Tibial nerve (tissue), 4 donors: ENCODE measurements around the gene MPP4. TPM values are rescaled to one million over a fixed set of nuclear protein-coding genes. Genes with fewer than 3 reads are reported as not detected.

ENCODE experiments used
- DNase-seq, 2 donors: peaks; one replicate each; pipeline ENCODE4 v3.0.0-alpha.2; 2019; ENCODE audit warnings: low spot score in 2 of 2
- H3K27ac ChIP-seq, 4 donors: fragments of 200-600 bp; sonication (generic) in 3 of 4; one replicate each; pipeline ENCODE4 v1.5.1; 2017 to 2019; ENCODE audit warnings: mild to moderate bottlenecking in 1 of 4
- H3K27me3 ChIP-seq, 2 donors: fragments of 200-600 bp; sonication (generic) in 1 of 2; one replicate each; pipeline versions ENCODE4 v1.5.1 to v1.6.0; 2017 to 2019
- H3K36me3 ChIP-seq, 3 donors: fragments of 200-600 bp; sonication (generic); one replicate each; pipeline ENCODE4 v1.5.1; 2018 to 2019
- H3K4me1 ChIP-seq, 4 donors: fragments of 200-600 bp; sonication (generic) in 3 of 4; one replicate each; pipeline ENCODE4 v1.5.1; 2017 to 2019
- H3K4me3 ChIP-seq, 4 donors: fragments of 200-600 bp; sonication (generic) in 3 of 4; one replicate each; pipeline ENCODE4 v1.5.1; 2017 to 2019; ENCODE audit warnings: mild to moderate bottlenecking in 1 of 4, moderate library complexity in 1 of 4
- H3K9me3 ChIP-seq, 4 donors: fragments of 200-600 bp; sonication (generic) in 3 of 4; one replicate each; pipeline ENCODE4 v1.5.1; 2017 to 2019
- EP300 ChIP-seq, 2 donors: sonication (generic); formaldehyde crosslinking; IDR thresholded peaks; one replicate each; pipeline ENCODE4 v1.6.1; 2017; ENCODE audit warnings: antibody characterized with exemption in 2 of 2, mild to moderate bottlenecking in 1 of 2
- POLR2A ChIP-seq, 2 donors: fragments of 450-650 bp; IDR thresholded peaks; one replicate each; pipeline ENCODE4 v1.6.1; 2017; ENCODE audit warnings: antibody characterized with exemption in 2 of 2, mild to moderate bottlenecking in 2 of 2, moderate library complexity in 2 of 2
- WGBS, 2 donors: methylation state at CpG; one replicate each; pipeline ENCODE4 v1.1.5; 2018; 5-methylcytosine and 5-hydroxymethylcytosine counted together
- total RNA-seq, 4 donors: library from RNA; depleted of rRNA; stranded (reverse); fragments of >200 nt; gene quantifications; one replicate each; pipeline ENCODE4 v1.1.0, GENCODE V29; 2016
- TF ChIP-seq, protein P1 (sequence below), 5 experiments: fragments of 200-600 bp in 3 of 5; fragments of 450-650 bp in 2 of 5; sonication (generic) in 3 of 5; IDR thresholded peaks; one replicate each; pipeline ENCODE4 v1.5.1; 2016 to 2019; ENCODE audit warnings: antibody characterized with exemption in 5 of 5, mild to moderate bottlenecking in 3 of 5, moderate library complexity in 2 of 5

MPP4 gene
- total RNA-seq, 4 donors from 2014 or later: 0.22 to 0.60 TPM; not detected in 2

DNA sequence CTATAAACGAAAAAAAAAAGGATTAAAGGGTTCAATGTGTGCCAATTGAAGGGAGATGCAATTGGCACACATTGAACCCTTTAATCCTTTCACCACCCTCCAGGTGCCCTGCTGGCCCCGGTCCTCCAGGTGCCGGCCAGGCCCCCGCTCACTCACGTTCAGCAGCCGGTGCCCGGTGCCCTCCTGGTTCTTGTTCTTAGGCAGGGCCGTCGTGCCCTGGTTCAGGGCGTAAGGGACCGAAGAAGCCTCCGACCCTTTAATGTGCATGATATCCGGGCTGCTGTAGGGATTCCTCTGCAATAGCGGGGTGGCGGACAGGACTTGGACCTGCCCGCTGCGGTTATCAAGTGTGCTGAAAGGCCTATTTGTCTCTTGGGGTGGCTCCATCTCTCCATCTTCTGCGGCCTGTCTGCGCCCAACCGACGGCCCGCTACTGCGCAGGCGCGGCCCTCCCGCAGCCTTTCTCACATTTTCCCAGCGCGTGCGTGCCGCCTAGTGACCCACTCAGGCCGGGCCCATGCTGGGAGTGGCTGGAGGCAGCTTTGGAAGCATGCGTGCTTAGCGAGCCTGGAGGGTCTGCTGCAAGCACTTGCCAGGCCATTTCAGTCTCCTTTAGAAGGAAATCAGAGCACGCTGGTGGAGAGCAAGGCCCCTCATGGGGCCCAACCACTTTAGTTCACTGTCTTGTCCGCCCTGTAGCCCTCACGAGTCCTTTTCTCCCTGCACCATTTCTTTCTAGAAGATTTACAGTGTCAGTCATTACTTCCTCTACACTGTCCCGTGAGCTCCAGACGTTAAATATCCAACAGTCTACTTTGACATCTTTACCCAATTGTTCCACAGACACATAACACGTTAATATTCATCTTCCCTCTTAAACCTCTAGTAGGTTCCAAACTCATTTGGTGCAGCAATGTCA is 79.4 kb downstream of the MPP4 start:
- peaks cover 0 to 6% (median 0%) of the 10 kb centered on the region in 4 donors for H3K4me1 ChIP-seq
- no peaks in the 10 kb centered on the region for H3K27me3 ChIP-seq
- H3K27ac ChIP-seq: no peak overlapping the region
- peaks cover 0 to 19% (median 0%) of the 10 kb centered on the region in 3 donors for H3K36me3 ChIP-seq
- peak overlapping the region in 1 of 4 donors; percentile 19 for H3K4me3 ChIP-seq
- H3K9me3 ChIP-seq: no peaks in the 10 kb centered on the region
- DNase-seq: peak; percentile 39 to 46
- TF ChIP-seq EP300 (IDR thresholded peaks at IDR 0.05) (peak in 1 of 2 donors; percentile 8), POLR2A (IDR thresholded peaks at IDR 0.05) (no peak)
- TF ChIP-seq, protein P1, sequence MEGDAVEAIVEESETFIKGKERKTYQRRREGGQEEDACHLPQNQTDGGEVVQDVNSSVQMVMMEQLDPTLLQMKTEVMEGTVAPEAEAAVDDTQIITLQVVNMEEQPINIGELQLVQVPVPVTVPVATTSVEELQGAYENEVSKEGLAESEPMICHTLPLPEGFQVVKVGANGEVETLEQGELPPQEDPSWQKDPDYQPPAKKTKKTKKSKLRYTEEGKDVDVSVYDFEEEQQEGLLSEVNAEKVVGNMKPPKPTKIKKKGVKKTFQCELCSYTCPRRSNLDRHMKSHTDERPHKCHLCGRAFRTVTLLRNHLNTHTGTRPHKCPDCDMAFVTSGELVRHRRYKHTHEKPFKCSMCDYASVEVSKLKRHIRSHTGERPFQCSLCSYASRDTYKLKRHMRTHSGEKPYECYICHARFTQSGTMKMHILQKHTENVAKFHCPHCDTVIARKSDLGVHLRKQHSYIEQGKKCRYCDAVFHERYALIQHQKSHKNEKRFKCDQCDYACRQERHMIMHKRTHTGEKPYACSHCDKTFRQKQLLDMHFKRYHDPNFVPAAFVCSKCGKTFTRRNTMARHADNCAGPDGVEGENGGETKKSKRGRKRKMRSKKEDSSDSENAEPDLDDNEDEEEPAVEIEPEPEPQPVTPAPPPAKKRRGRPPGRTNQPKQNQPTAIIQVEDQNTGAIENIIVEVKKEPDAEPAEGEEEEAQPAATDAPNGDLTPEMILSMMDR (IDR thresholded peaks at IDR 0.05): peak in 3 of 5 experiments; percentile 22 to 40 (median 27)
- WGBS, 2 donors: 45 to 53% methylated on average over 39 of the region's 39 CpGs

DNA sequence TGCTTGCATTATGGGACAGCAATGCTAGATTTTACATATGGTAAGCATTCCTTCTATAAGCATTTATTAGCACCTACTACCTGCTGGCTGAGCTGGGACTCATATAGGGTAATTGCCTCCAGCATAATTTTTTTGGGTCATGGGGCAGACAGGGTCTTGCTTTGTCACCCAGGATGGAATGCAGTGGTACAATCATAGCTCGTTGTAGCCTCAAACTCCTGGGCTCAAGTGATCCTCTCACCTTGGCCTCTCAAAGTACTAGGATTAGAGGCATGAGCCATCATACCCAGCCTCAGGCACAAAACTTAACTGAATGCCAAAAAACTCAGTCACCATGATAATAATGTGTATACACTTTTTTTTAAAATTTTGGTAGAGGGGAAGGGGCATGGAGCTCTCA is 90.4 kb downstream of the MPP4 start:
- Histone ChIP-seq H3K27me3 (no peaks in the 10 kb centered on the region), H3K4me3 (no peak overlapping the region), H3K9me3 (peaks cover 0 to 13% (median 0%) of the 10 kb centered on the region in 4 donors), H3K4me1 (no peaks in the 10 kb centered on the region), H3K27ac (no peak overlapping the region), H3K36me3 (no peaks in the 10 kb centered on the region)
- TF ChIP-seq, protein P1 (IDR thresholded peaks at IDR 0.05): no peak
- no peak for TF ChIP-seq EP300 (IDR thresholded peaks at IDR 0.05)
- TF ChIP-seq POLR2A (IDR thresholded peaks at IDR 0.05): no peak
- 38 to 58% methylated on average over 1 of the region's 1 CpG for WGBS, 2 donors
- DNase-seq: no peak

DNA sequence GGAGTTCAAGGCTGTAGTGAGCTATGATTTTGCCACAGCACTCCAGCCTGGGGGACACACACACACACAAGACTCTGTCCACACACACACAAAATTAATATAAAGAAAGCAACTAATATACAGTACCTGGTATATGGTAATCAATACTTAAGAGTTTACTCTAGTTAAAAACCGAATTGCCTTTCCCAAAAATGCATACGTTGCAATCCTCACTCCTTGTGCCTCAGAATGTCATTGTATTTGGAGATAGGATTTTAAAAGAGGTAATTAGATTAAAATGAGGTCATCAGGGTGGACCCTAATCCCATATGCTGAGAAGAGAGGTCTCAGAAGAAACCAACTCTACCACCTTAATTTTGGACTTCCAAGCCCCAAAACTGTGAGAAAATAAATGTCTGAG is 90.9 kb downstream of the MPP4 start:
- Histone ChIP-seq H3K9me3 (peaks cover 0 to 9% (median 0%) of the 10 kb centered on the region in 4 donors), H3K27ac (no peak overlapping the region), H3K36me3 (no peaks in the 10 kb centered on the region), H3K4me1 (no peaks in the 10 kb centered on the region), H3K4me3 (no peak overlapping the region), H3K27me3 (no peaks in the 10 kb centered on the region)
- TF ChIP-seq EP300 (IDR thresholded peaks at IDR 0.05) (no peak), POLR2A (IDR thresholded peaks at IDR 0.05) (no peak)
- TF ChIP-seq, protein P1 (IDR thresholded peaks at IDR 0.05): no peak
- no peak for DNase-seq
- WGBS, 2 donors: 79 to 80% methylated on average over 2 of the region's 2 CpGs

DNA sequence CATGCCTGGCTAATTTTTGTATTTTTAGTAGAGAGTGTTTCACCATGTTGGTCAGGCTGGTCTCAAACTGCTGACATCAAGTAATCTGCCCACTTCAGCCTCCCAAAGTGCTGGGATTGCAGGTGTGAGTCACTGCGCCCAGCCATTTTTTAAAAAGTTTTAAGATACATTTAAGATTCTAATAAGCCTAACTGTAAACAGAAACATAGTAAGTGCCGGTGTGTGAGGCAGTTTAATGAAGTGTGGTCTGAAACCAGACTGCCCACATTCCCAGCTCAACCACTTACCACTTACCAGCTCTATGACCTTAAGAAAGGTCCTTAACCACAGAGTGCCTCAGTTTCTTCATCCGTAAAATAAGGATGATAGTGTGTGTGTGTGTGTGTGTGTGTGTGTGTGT is 97.5 kb downstream of the MPP4 start:
- Histone ChIP-seq H3K36me3 (no peaks in the 10 kb centered on the region), H3K9me3 (peaks cover 0 to 13% (median 0%) of the 10 kb centered on the region in 4 donors), H3K4me1 (no peaks in the 10 kb centered on the region), H3K4me3 (no peak overlapping the region), H3K27me3 (no peaks in the 10 kb centered on the region), H3K27ac (no peak overlapping the region)
- DNase-seq: no peak
- TF ChIP-seq, protein P1 (IDR thresholded peaks at IDR 0.05): no peak
- TF ChIP-seq POLR2A (IDR thresholded peaks at IDR 0.05): no peak
- TF ChIP-seq EP300 (IDR thresholded peaks at IDR 0.05): no peak
- 91% methylated on average over 3 of the region's 3 CpGs for WGBS, 2 donors

DNA sequence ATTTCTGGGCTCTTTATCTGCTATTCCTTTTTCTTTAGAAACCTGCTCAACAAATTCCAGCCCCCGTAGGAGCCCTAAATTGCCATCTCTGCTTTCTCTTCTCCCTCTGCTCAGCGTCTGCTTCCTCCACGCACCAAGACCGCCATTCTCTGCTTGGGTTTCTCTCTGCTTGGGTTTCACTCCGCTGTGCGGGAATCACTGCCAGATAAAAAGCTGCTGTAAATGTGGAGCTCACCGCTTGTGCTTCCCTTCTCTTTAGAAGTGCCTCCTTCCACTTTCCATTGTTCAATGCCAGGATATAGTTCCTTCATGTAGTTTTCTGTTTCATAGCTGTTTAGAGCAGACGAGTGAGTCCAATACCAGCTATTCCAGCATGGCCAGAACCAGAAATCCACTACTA is 101.0 kb downstream of the MPP4 start:
- 58 to 73% methylated on average over 8 of the region's 8 CpGs for WGBS, 2 donors
- no peaks in the 10 kb centered on the region for H3K4me1 ChIP-seq
- no peak overlapping the region for H3K27ac ChIP-seq

More for the DNA sequence above, 101.0 kb downstream of the MPP4 start:
- no peaks in the 10 kb centered on the region for H3K36me3 ChIP-seq
- DNase-seq: no peak
- no peak overlapping the region for H3K4me3 ChIP-seq
- H3K9me3 ChIP-seq: peaks cover 0 to 13% (median 0%) of the 10 kb centered on the region in 4 donors
- H3K27me3 ChIP-seq: no peaks in the 10 kb centered on the region
- no peak for TF ChIP-seq POLR2A (IDR thresholded peaks at IDR 0.05)
- TF ChIP-seq, protein P1 (IDR thresholded peaks at IDR 0.05): no peak
- TF ChIP-seq EP300 (IDR thresholded peaks at IDR 0.05): no peak
